HG03571 (cell line): ENCODE measurements around the gene MYEOV.

ENCODE experiments used
- ATAC-seq: cut with Tn5 transposase; IDR thresholded peaks from one replicate; pipeline ENCODE4 v1.9.1; 2021; ENCODE audit not compliant: unreplicated experiment

MYEOV gene

GRCh38 chr11:69314555-69314954 is 20.6 kb downstream of the MYEOV start:
- ATAC-seq: no peak

DNA sequence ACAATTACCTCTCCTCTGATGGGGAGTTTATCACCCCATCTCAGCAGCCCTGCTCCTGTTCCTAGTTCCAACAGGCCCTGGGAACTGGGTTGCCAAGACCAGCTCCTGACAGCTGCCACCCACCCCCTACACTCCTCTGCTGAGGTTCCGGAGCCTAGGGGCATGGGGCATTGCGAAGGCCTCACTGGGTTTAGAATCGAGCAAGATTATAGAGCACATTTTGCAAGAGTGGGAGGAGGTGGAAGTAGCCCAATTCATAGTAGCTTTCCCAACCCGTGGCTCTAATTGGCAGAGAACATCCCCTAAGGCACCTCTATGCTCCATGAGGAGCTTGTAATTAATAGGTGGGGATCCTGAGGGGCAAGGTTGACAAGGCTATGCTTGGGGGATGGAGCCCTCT is 23.0 kb downstream of the MYEOV start:
- ATAC-seq: no peak

DNA sequence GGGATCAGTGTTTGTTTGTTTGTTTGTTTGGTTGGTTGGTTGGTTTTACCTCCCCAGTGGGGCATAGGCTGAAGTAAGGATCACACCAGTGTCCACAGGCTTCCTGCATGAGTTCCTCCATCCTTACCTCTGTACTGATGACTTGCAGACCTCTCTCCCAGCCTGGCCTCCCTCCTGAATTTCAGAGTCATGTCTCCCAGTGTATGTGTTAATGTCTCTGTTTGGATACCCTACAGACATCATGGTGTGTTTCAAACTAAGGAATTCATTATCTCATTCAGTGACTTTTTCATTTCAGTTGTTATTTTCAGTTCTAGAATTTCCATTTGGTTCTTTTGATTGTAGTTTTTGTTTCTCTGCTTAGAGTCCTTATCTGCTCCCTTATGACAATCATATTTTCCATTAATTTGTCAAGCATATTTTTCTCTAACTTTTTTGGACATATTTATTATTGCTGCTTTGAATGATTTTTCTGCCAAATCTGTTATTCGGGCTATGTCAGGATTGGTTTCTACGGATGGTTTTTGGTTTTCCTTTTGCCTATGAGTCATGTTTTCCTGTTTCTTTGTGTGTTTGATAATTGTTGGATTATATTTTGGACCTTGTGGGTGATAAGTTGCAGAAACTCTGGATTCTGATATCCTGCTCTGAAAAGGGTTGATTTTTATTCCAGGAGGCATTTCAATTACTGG is 23.6 kb downstream of the MYEOV start:
- no peak for ATAC-seq

DNA sequence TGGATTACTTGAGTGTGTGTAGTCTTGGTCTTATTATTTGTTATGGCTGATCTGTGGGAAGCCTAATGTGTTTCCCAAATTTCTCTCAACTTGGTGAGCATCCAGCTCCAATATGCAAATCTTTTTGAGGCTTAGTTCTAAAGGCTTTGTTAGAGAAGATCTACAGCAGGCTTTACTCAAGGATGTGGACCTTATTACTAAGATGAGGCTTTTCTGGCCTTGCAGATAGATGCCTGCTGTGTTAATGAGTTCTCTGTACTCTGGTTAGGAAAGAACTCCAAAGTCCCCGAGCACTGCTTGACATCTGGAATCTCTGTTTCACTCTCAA is 24.1 kb downstream of the MYEOV start:
- ATAC-seq: no peak

GRCh38 chr11:69319255-69320106 is 25.5 kb downstream of the MYEOV start:
- no peak for ATAC-seq

GRCh38 chr11:69320326-69320725 is 26.4 kb downstream of the MYEOV start:
- ATAC-seq: no peak

- ATAC-seq: no peak
Measured at GRCh38 chr11:69320756-69321741, 27.1 kb downstream of the MYEOV start.

DNA sequence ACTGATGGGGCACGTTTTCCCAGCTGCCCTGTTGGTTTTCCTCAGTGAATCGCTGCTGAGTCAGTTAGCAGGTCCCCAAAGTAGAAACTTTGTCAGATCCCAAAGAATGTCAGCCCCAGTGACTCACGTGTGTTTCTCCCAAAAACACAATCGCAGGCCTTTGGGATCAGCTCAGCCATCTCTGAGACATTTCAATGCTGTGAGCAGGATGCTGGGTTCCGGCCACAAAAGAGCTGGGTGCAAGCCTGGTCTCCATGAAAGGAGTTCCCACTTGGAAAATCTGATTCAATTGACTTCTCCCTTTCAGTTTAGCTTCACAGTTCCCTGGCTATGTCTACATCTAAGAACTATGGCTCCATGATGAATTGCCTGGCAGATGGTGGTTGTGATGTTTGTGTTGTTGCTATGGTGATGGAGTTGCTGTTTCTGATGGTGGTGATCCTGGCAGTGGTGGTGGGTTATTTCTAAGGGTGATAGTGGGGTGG is 28.0 kb downstream of the MYEOV start:
- ATAC-seq: no peak

GRCh38 chr11:69325446-69325845 is 31.5 kb downstream of the MYEOV start:
- no peak for ATAC-seq

- no peak for ATAC-seq
Measured at GRCh38 chr11:69326622-69327219, 32.8 kb downstream of the MYEOV start.

- ATAC-seq: no peak
Measured at GRCh38 chr11:69327741-69328191, 33.8 kb downstream of the MYEOV start.

DNA sequence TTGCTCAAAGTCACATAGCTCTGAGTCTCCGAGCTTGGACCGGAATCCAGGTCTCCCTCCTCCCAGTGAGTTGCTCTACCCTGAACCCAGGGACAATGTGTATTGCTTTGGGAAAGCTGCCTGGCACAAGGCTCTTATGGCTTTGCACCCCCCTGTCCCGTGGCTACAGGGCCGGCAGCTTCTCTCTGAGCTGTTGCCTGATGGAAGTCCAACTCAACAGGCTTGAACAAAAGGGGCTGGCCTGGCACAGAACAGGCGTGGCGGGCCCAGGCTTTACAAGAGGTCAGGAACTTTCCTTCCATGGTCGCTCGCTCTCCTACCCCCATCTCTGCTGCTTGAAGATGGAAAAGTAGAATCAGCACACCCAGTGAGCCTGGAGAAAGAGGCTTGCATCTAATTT is 34.3 kb downstream of the MYEOV start:
- ATAC-seq: no peak

DNA sequence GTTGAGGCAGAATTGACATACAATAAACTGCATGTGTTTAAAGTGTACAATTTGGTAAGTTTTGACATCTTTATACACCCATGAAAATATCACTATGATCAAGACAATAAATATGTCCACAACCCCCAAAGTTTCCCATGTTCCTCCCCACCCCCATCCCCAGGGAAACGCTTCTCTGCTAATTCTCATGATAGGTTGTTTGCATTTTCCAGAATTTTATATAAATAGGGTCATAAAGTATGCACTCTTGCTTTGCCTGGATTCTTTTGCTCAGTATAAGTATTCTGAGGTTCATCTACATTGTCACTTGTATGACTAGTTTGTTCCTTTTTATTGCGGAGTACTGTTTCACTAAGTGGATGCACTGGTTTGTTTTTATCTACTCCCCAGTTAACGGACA is 35.6 kb downstream of the MYEOV start:
- no peak for ATAC-seq

DNA sequence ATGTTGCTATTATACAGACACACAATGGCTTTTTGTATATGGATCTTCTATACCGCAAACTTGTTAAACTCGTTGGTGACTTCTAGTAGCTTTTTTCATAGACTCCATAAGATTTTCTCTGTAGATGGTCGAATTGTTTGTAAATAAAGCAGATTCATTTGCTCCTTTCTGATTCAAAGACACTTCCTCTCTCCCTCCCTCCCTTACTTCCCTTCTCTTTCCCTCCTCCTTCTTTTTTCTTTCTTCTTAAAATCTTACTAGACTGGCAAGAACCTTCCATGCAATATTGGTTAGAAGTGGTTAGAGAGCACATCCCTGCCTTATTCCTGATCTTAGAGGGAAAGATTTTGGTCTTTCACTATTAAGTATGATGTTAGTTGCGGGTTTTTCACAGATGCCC is 36.4 kb downstream of the MYEOV start:
- no peak for ATAC-seq

GRCh38 chr11:69333149-69333710 is 39.3 kb downstream of the MYEOV start:
- no peak for ATAC-seq

DNA sequence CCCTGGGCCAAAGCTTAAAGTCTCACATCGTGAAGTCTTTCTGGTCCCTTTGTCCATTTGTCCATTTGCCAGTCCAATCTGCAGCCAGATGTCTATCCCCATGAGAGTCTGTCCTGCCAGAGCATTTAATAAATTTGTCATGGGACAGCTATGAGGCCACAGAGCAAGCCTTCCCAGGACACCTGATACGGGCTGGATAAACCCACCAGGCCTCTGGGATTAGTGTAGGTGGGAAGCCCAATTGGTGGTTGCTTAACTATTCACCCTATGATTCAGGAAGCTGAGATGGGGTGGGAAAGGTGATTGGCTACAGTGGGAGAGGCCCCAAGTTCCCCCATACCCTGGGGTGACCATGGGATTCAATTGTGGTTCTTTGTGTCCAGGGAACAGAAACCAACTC is 39.9 kb downstream of the MYEOV start:
- no peak for ATAC-seq

GRCh38 chr11:69335007-69335780 is 41.2 kb downstream of the MYEOV start:
- no peak for ATAC-seq

DNA sequence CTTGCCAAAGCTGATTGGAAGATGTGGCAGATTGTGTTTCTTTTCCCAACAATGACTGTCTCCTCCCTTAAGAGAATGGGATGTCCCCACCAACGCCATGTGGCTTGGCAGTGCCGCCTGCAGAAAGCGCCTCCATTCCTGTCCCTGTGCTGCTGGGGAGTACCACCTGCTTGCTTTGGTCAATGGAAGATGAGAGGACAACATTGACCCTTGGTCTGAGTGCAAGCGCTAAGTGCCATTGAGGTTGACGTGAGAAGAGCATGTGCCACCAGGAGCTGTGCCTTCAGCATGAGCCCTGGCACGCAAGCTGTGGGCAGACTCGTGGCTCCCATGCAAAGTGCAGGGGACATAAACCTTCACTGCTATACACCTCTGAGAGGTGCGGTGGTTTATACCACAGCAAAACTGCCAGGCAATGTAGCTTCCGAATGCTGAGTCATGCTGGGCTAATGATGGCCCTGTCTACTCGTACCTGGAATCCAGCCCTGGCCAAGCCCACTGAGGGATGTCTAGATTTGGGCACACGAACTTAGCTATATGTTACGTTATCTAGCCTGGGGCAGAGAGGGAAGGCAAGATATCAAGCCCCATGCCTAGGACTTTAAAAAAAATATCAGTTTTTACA is 41.9 kb downstream of the MYEOV start:
- no peak for ATAC-seq

GRCh38 chr11:69337211-69337721 is 43.3 kb downstream of the MYEOV start:
- ATAC-seq: no peak
